ENCODE measurements around the gene MORF4L2.
"Not testable (repeated sequence)": the region's sequence is repeated elsewhere in the genome, so short reads cannot be mapped to it uniquely, and the experiment has no call there.

MORF4L2 gene

DNA sequence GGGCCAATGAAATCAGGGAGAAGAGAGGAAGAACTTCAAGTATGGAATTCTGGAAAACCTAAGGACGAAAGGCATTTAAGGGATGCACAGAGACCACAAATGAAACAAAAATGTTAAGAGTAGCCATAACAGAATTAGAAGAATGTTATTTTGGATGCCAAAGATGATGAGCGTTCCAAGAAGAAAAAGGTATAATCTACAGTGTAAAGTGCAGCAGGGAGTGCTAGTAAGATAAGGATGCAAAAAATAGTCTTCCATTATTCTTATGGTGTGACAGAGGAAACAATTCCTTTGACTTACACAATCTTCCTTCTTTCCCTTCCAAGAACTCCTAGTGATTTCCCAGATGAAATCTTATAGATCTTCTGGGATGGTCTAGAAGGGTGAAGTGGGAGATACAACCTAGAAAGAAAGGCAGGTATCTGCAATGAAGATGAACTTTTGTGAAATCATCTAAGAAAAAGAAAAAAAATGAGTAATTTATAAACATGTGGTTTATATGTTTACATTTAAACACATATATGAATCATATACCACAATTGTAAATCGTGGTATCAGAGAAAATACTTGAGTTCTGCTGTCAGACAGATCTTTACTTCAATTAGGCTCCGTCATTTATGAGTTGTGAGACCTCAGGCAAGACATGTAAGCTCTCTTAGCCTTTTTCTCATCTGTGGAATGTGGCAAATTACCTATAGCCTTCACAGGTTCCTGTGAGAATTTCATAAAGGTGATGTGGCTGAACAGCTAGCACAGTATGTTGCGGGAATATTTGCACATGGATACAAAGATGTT lies 8.1 kb downstream of the MORF4L2 start:
- DNase-seq (ENCODE audit: low spot score): no peak

DNA sequence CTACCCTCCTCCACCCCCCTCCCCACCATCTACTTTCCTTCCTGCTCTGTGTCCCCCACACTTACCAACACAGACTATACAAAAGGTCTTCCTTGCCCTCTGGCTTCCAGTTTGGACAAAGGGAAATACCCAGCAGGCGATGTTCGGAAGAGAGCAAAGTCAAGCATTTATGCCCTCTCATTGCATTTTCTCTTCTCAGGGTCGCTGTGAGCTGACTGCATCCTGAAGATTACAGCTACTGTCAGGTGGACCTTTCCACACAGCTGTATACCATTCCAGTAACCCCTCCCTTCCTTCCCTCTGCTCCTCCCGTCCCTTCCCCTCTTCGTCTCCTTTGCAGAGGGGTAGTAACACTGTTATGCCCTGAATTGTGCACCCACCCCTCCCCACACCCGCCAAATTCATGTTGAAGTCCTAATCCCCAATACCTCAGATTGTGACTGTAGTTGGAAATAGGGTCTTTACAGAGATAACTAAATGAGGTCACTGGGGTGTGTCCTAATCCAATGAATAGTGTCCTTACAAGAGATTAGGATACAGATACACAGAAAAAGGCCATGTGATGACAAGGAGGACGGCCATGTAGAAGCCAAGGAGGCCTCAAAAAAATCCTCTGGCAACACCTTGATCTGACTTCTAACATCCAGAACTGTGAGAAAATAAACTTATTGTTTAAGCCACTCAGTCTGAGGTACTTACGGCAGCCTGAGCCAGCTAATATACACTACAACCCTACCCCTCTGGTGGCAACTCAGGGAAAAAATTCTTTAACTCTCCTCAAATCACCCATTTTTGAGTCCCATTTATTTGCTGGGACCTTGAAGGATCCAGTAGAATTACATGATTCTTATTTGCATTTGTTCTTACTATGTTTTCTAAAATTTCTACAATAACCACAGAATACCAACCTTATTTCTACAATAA lies 11.7 kb downstream of the MORF4L2 start:
- no peak for DNase-seq (ENCODE audit: low spot score)

DNA sequence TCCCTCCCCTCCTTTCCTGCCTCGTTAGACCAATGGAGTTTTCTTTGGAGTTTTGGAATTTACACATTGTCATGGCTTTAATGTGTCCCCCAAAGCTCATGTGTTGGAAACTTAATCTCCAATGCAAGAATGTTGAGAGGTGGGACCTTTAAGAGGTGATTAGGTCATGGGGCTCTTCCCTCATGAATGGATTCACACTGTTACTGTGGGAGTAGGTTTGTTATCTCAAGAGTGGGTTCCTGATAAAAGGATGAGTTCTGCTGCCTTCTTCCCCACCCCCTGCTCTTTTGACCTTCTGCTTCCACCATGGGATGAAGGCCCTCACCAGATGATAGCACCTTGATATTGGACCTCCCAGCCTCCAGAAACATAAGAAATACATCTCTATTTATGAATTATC lies 16.8 kb downstream of the MORF4L2 start:
- DNase-seq (ENCODE audit: low spot score): no peak

DNA sequence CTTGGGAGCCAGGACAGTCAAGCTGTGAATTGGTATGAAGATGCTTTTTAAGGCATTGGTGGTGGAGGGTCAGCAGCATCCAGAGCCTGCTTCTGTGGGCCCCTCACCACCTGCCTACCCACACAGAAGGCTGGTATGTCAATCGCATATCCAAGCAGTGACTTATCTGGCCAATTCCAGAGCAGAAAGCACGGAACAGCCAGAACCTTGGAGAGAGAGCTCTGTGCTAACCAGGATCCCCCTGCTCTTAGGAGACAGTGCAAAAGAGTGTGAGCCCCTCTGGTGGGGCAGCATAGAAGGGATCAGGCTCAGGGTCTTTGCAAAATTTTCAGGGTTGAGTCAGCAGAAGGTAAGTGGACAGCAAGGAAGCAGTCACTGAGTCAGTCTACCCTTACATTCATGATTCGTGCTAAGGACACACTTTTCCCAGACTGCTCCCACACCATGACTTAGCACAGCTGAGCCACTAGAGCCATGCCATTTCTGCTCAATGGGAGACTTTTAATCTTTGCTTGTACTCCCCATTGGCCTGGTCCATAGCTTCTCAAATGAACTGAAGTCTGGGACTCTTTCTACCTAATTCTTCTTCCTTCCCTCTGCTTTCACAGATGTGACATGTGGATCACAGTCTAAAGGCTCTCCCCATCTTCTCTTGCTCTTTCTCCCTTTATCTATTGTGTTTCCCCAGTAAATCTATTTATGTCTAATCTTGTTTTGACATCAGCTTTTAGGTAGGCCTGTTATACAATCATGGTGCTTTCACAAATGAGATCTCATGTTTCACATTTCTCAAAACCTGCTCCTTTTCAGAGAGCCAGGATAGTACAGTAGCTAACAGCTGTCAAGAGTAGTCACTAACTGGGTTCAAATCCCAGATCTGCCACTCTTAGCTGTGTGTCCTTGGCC lies 20.0 kb downstream of the MORF4L2 start:
- DNase-seq (ENCODE audit: low spot score): no peak

DNA sequence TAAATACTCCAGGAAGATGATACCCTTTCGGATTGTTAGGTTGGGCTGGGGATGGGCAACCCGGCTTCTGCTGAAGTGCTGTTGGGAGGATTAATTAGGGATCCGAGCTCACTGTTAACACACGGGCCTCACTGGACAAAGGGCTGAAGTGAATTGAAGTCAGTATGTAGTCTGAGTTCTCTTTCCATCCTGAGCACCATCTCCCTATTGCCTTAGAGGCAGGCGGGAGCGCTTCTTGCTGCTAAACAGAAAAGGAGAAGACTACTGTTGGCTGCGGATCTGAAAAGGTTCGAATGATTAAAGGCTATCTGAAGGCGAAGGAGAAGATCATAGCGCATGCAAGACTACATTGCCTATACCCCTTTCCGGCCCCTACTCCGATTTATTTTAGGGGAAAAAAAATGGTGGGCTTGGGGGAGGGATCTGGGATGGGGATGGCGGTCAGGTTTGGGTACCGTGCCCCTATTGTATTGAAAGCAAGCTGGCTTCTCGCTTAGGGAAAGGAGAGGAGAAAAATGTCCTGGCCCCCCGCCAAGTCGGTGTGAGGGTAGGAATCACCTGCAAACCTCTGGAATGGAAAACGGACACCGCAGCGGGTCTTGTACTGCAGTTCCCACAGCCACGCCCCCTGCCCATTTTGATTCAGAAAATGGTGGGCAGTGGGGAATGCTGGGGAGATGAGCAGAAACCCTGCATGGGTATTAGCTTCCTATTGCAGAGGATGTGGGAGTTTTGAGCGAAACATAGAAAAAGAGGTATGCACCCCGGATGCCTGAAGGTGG lies 22.3 kb downstream of the MORF4L2 start:
- DNase-seq (ENCODE audit: low spot score): no peak

DNA sequence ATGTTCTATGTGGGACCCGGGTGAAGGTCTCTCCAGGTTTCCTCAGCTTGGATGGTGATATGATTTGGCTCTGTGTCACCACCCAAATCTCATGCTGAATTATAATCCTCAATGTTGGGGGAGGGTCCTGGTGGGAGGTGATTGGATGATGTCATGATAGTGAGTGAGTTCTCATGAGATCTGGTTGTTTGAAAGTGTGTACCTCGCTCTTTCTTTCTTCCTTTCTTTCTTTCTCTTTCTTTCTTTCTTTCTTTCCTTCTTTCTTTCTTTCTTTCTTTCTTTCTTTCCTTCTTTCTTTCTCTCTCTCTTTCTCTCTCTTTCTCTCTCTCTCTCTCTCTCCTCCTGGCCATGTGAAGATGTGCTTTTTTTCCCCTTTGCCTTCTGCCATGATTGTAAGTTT lies 27.0 kb downstream of the MORF4L2 start:
- DNase-seq (ENCODE audit: low spot score): not testable (repeated sequence)

DNA sequence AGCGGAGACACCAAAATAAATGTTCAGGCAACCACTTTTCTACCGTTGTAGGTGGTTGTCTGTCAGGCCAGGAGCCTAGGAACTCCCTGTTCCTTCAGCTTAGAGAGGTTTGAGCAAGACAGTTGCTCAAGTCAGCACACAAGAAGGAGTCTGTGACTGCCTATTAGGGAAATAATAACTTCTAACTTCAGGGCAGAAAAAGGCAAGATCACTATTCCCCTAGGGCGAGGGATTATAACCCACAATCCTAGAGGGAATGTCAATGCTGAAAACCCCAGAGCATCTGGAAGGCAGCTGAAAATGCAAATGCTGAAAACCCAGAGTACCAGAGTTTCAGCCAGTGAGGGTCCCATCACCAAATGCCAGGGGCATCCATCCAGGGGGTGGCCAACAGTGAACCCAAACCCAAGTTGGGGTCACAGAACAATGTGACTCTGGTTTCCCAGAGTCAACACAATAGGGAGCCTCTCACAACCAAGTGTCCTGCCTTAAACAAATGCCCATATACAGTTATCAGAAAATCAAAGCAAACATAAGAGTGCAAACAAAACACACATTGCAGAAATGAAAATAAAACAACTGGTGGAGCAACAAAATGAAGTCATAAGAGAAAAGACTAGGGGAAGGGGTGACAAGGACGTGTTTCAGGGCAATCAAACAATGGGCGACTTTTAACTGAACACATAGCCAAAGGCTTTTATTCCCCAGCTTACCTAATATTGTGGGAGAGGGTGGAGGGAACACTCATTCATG lies 27.6 kb downstream of the MORF4L2 start:
- no peak for DNase-seq (ENCODE audit: low spot score)

DNA sequence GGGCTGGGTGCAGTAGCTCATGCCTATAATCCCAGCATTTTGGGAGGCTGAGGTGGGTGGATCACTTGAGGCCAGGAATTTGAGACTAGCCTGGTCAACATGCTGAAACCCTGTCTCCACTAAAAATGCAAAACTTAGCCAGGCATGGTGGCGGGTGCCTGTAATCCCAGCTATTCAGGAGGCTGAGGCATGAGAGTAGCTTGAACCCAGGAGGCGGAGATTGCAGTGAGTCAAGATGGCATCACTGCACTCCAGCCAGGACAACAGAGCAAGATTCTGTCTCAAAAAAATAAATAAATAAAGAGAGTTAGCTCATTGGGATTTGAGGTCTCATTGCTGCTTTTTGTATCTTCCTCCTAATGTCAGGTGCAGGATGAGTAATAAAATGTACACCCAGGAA lies 29.4 kb downstream of the MORF4L2 start:
- DNase-seq (ENCODE audit: low spot score): not testable (repeated sequence)

DNA sequence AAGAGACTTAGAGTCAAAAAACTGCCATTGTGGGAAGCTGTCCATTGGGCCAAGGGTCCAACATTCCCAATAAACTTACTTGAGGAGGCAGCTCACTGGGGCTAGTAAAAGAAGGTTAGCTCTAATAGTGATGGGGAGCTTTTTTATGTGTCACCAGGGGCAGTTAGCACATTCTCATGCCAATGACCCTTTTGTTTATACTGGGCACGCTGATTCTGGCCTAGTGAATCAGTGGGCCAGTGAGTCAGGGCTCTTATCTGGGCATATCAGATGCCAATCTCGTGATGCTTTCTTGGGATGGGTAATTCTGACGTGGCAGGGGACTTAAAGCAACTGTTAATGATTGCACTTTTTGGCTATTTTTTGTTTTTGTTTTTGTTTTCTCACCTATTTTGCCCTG lies 29.9 kb downstream of the MORF4L2 start:
- no peak for DNase-seq (ENCODE audit: low spot score)

DNA sequence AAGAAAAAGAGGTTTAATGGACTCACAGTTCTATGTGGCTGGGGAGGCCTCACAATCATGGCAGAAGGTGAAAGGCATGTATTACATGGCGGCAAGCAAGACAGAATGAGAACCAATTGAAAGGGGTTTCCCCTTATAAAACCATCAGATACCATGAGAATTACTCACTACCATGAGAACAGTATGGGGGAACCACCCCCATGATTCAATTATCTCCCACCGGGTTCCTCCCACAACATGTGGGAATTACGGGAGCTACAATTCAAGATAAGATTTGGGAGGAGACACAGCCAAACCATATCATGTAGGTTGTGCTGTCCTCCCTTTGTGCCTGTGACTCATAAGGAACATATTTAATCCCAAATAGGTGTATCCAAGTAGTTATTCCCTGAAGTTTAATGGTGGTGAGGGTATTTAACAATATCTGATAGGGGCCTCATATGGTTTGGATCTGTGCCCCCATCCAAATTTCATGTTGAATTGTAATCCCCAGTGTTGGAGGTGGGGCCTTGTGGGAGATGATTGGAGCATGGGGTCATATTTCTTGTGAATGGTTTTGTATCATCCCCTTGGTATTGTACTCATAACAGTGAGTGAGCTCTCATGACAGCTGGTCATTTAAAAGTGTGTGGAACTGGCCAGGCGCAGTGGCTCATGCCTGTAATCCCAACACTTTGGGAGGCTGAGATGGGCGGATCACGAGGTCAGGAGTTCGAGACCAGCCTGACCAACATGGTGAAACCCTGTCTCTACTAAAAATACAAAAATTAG lies 31.1 kb downstream of the MORF4L2 start:
- not testable (repeated sequence) for DNase-seq (ENCODE audit: low spot score)

DNA sequence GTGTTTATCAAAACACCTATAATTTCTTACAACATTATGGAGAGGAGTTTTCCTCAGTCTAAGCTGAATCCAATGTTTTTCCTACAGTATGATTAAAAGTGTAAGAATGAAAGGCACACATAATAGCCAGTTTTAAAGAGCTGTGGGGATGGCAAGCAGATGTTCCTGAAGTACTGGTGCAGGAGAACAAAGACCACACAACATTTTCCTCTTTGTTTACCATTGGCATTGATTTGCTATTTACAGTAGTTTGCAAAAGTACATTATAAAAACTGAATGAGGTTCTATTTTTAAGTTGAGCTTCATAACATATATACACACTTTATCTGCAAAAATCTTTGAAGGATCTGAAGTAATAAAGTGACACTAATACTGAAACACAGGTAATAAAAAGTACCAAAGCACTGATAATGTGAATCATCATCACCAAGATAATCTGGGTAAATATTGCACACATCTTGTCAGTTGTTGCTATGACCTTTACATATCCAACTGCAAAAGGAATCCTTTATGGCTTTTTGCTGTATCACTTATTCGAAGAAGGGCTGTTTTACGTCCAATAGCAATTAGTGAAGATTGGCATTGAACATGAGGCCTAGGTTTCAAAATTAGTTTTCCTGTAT lies 35.2 kb downstream of the MORF4L2 start:
- no peak for DNase-seq (ENCODE audit: low spot score)

DNA sequence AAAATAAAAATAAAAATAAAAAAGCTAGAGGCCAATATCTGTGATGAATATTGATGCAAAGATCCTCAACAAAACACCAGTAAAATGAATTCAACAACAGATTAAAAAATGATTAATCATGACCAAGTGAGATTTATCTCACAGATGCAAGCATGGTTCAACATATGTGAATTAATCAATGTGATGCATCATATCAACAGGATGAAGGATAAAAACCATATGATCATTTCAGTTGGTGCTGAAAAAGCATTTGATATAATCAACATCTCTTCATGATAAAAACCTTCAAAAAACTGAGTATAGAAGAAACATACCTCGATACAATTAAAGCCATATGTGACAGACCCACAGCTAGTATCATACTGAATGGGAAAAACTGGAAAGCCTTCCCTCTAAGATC lies 38.9 kb downstream of the MORF4L2 start:
- no peak for DNase-seq (ENCODE audit: low spot score)

DNA sequence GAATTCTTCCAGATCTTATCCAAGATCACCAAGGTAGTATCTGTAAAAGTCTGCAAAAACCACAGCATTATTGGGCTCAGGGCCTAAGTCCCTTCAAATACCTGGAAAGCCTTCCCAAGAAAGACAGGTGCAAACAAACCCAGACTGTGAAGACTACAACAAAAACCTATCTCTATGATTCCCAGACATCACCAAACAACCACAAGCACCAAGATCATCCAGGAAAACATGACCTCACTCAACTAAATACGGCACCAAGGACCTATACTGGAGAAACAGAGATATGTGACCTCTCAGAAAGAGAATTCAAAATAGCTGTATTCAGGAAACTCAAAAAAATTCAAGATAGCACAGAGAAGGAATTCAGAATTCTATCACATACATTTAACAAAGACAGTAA lies 42.4 kb downstream of the MORF4L2 start:
- no peak for DNase-seq (ENCODE audit: low spot score)

DNA sequence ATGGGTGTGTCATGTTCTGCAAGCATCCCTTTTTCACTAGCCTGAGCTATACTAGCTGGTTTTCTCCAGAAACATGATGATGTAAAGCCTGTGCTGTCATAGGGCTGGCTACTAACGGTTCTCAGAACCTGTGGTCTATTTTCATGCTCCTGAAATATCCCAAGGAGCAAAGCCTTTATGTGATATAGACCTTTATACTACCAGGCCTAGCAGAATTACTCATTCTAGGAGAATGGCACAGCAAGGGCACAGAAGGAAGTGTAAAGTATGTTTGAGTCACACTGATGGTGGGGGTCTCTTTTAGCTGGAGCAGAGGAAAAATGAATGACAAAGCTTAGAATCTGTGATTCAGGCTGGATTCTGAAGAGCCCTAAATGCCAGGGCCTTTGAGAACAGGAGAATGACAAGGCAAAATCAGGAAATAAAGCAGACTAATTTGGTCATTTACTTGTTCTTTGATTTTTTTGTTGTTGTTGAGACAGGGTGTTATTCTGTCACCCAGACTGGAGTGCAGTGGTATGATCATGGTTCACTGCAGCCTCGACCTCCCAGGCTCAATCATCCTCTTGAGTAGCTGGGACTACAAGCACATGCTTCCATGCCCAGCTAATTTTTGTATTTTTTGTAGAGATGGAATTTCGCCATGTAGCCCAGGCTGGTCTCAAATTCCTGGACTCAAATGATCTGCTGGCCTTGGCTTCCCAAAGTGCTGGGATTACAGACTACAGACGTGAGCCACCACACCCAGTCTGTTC lies 45.9 kb downstream of the MORF4L2 start:
- no peak for DNase-seq (ENCODE audit: low spot score)

DNA sequence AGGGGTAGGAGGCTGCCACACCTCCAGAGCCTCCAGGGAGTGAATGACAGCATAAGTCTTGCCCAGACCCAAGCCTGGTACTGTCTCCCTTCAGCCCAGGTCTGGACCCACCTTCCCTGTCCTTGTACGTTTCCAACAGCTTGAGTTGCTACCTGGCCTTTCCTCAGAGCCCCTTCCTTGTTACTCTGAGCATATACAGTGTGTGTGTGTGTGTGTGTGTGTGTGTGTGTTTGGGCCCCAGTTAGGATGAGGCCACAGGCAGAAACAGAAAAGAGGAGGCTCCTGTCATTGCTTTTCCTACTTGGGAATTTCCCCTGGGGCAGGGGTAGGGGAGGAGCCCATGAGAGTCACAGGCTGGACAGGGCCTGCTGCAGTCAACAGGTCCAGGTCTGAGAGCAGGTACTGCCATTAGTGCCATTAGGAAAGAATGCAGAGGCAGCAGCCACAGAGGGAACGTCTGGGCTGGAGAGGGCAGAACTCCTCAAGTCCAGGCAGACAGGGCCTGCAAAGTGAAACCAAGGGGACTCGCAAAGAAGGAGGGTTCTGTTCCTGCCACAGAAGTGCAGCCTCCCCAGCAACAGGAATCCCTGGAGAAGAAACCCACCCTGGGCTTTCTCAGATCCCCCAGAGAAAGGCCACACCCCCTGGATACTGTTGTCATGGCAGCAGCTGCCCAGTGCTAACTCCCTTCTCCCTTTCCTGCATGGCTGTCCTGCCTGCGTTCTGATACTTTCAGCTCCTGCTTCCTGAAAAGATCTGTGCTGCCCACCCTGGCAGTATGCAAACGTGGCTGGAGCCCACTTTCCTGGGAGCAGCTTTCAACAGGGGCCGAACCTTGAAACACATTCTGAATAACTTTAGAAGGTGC lies 47.8 kb downstream of the MORF4L2 start:
- not testable (repeated sequence) for DNase-seq (ENCODE audit: low spot score)

DNA sequence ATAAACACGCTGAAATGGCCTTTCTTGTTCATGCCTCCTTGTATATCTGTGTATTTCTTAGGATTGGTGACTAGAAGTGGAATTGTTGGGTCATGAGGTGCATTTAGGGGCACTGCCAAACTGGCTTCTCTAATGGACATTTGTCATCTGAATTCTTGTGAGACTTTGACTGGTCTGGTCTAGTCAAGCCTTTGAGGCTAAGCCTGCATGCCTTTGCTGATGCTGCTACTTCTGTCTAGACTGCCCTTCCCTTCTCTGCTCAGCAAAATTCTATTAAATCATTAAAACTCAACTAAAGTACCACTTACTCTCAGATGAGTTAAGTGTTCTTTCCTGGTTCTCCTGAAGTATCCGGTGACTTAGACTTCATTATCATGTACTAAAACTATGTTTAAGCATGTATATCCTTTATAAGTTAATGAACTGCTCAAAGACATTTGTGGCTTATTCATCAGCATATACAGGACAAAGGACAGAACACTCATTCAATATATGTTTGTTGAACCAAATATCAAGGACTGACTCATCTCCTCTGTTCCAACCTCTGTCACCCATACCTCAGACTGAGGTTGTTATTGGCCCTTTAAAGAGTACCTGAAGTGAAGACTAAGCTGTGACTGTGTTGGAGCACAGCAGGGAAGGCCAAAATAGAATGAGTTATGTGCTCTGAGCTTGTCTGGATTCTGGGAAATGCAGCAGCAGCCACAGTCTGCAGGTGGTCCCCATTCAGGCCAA lies 48.7 kb downstream of the MORF4L2 start:
- DNase-seq (ENCODE audit: low spot score): no peak

DNA sequence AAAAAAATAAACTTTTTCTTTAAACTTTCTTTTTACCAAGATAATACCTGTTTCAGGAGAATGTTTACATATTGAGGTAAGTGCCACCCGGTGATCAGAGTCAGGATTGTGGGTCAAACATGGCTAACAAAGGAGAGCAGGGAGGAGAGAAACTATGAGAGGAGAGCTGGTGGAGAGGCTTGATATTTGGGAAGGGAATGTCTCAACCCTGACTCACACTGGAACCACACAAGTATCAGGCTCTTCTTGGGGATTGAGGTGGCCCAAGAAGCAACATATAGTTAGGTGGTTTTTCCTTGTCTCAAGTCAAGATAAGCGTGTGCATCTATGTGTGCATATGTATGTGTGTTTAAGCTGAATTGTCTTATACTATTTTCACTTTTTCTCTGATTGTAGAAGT lies 51.1 kb downstream of the MORF4L2 start:
- no peak for DNase-seq (ENCODE audit: low spot score)
